CD4-positive, alpha-beta T cell (primary cell): Measurements from ENCODE around the gene ATP8A2. TPM values are rescaled to one million over a fixed set of nuclear protein-coding genes. Genes with fewer than 3 reads are reported as not detected.

Experiments
- ATAC-seq: fragments of 200-7000 bp; cut with Tn5 transposase; one replicate; pipeline ENCODE4 v1.10.0; 2022; ENCODE audit warnings: mild to moderate bottlenecking; ENCODE audit not compliant: poor library complexity
- CTCF ChIA-PET: fragments of 350-600 bp; sonication (Branson Sonifier 250); formaldehyde crosslinking; loops from one replicate; lab custom pipeline; 2021; ENCODE audit warnings: antibody characterized with exemption, inconsistent platforms; lab: Charles Lee
- POLR2A ChIA-PET: fragments of 350-600 bp; sonication (Branson Sonifier 250); formaldehyde crosslinking; loops from one replicate; lab custom pipeline; 2021; ENCODE audit warnings: antibody characterized with exemption, inconsistent platforms; lab: Charles Lee
- DNase-seq, 14 experiments: peaks; one replicate each; pipeline ENCODE4 v3.0.0-alpha.2; 2013 to 2020; ENCODE audit warnings: mixed read lengths in 2 of 14
- H3K27ac ChIP-seq, 2 donors: one replicate each; pipeline versions ENCODE4 v1.5.1 to v1.7.0; 2013; ENCODE audit warnings: low read length in 2 of 2, low read depth in 1 of 2, mild to moderate bottlenecking in 1 of 2
- H3K27me3 ChIP-seq, 2 experiments: 1 replicate in 1 of 2; 2 replicates in 1 of 2; pipeline versions ENCODE4 v1.6.1 to v1.7.0; 2013; ENCODE audit warnings: low read length in 2 of 2, control low read depth in 1 of 2, mild to moderate bottlenecking in 1 of 2, moderate library complexity in 1 of 2; ENCODE audit not compliant: insufficient read depth in 2 of 2, control insufficient read depth in 1 of 2
- H3K36me3 ChIP-seq: one replicate; pipeline ENCODE4 v1.6.1; 2013; ENCODE audit warnings: low read length, control low read depth; ENCODE audit not compliant: insufficient read depth
- H3K4me1 ChIP-seq: one replicate; pipeline ENCODE4 v1.6.1; 2013; ENCODE audit warnings: low read length, control low read depth; ENCODE audit not compliant: insufficient read depth
- H3K4me3 ChIP-seq: one replicate; pipeline ENCODE4 v1.5.1; 2013; ENCODE audit warnings: mild to moderate bottlenecking, low read length, moderate library complexity
- H3K9me3 ChIP-seq, 2 experiments: 1 replicate in 1 of 2; 2 replicates in 1 of 2; pipeline versions ENCODE4 v1.6.1 to v1.7.0; 2013; ENCODE audit warnings: low read length in 2 of 2, mild to moderate bottlenecking in 2 of 2, control low read depth in 1 of 2, moderate library complexity in 1 of 2; ENCODE audit not compliant: control insufficient read depth in 1 of 2, insufficient read depth in 1 of 2
- H3K27ac Mint-ChIP-seq: one replicate; pipeline ENCODE4 v1.8.0; 2020; ENCODE audit warnings: mixed read lengths
- H3K27me3 Mint-ChIP-seq: one replicate; pipeline ENCODE4 v1.8.0; 2021; ENCODE audit warnings: mixed read lengths
- H3K36me3 Mint-ChIP-seq: one replicate; pipeline ENCODE4 v1.8.0; 2021; ENCODE audit warnings: low read depth, mixed read lengths
- H3K4me1 Mint-ChIP-seq: one replicate; pipeline ENCODE4 v1.8.0; 2021; ENCODE audit warnings: low read depth, mixed read lengths
- H3K4me3 Mint-ChIP-seq: one replicate; pipeline ENCODE4 v1.8.0; 2020; ENCODE audit warnings: mild to moderate bottlenecking, mixed read lengths
- H3K9me3 Mint-ChIP-seq: one replicate; pipeline ENCODE4 v1.8.0; 2020; ENCODE audit warnings: mixed read lengths
- intact Hi-C, 2 experiments: fragments of 100-400 bp; cut with DNase I in 1 of 2; cut with micrococcal nuclease in 1 of 2; formaldehyde crosslinking; loops; one replicate each; pipeline versions ENCODE4 v1.15.1 to v1.9.0; 2023 to 2025; cut with DNase I, micrococcal nuclease
- total RNA-seq, 174 experiments: library from RNA in 2 of 174; stranded (reverse) in 2 of 174; gene quantifications; one replicate each; pipeline ENCODE4 v1.2.3 and lab custom pipeline; 2021 to 2026
- TF ChIP-seq, protein P1 (sequence below): fragments of 200-600 bp; IDR thresholded peaks from one replicate; pipeline ENCODE4 v1.8.0; 2022; ENCODE audit warnings: antibody characterized with exemption, mild to moderate bottlenecking

Gene ATP8A2
- total RNA-seq, 2 experiments from 2014 or later: 0.22 to 0.36 TPM

- Histone ChIP-seq H3K4me1 (no peaks in the 10 kb centered on the region), H3K9me3 (no peaks in the 10 kb centered on the region), H3K27me3 (no peaks in the 10 kb centered on the region), H3K27ac (no peak overlapping the region), H3K4me3 (no peak overlapping the region), H3K36me3 (no peaks in the 10 kb centered on the region)
- Mint-ChIP-seq H3K4me3 (no peak overlapping the region), H3K27ac (no peak overlapping the region), H3K4me1 (no peaks in the 10 kb centered on the region), H3K36me3 (no peaks in the 10 kb centered on the region), H3K27me3 (peaks cover 20% of the 10 kb centered on the region), H3K9me3 (no peaks in the 10 kb centered on the region)
- POLR2A ChIA-PET: no interaction called here
- intact Hi-C loops: no loop called here
- TF ChIP-seq, protein P1, sequence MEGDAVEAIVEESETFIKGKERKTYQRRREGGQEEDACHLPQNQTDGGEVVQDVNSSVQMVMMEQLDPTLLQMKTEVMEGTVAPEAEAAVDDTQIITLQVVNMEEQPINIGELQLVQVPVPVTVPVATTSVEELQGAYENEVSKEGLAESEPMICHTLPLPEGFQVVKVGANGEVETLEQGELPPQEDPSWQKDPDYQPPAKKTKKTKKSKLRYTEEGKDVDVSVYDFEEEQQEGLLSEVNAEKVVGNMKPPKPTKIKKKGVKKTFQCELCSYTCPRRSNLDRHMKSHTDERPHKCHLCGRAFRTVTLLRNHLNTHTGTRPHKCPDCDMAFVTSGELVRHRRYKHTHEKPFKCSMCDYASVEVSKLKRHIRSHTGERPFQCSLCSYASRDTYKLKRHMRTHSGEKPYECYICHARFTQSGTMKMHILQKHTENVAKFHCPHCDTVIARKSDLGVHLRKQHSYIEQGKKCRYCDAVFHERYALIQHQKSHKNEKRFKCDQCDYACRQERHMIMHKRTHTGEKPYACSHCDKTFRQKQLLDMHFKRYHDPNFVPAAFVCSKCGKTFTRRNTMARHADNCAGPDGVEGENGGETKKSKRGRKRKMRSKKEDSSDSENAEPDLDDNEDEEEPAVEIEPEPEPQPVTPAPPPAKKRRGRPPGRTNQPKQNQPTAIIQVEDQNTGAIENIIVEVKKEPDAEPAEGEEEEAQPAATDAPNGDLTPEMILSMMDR: no peak
- DNase-seq: no peak
- CTCF ChIA-PET: interaction anchor here (0.6 kb wide), 1 partner anchor 129 kb away, joined by 3 read pairs; no protein-coding TSS in a partner anchor
- ATAC-seq: no peak
These were observed 285.4 kb downstream of the ATP8A2 start for GRCh38 chr13:25657157-25657556.

DNA sequence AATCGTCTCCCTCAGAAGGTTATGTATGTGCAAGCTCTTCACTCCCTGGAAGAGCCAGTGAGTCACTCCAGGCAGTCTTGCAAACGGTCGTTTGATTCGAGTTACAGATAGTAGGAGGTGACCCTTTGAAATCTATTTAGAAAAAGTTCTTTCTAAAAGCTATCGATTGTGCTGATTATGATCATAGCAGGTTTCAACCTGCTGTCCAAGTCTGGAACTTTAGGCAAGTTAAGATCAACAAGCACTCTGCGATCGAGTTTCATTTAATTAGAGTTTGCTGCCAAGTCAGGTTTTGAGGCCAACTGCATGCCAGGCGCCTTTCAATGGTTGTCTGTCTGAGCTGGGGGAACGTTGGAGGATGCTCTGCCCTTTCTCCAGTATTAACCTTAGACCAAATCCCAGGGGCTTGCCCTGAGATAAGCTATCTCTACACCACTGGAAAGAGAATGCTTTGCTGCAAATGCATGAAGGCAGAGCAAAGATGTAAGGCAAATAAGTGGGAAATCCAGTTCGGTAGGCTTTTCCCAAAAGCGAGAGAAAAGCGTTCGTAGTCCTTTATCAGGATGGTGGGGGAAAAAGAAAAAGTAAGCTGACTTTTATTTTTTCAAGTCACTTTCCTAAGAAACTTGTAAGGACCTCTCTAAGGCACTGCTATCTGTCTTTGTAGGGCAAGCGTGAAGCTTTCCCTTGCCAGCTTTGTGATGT is 287.5 kb downstream of the ATP8A2 start:
- Histone ChIP-seq H3K27ac (no peak overlapping the region), H3K36me3 (no peaks in the 10 kb centered on the region), H3K27me3 (no peaks in the 10 kb centered on the region), H3K9me3 (no peaks in the 10 kb centered on the region), H3K4me1 (no peaks in the 10 kb centered on the region), H3K4me3 (no peak overlapping the region)
- Mint-ChIP-seq H3K4me3 (no peak overlapping the region), H3K27ac (no peak overlapping the region), H3K9me3 (no peaks in the 10 kb centered on the region), H3K27me3 (peaks cover 6% of the 10 kb centered on the region), H3K36me3 (no peaks in the 10 kb centered on the region), H3K4me1 (no peaks in the 10 kb centered on the region)
- CTCF ChIA-PET: no interaction called here
- intact Hi-C loops: no loop called here
- ATAC-seq: no peak
- POLR2A ChIA-PET: interaction anchor here (1.0 kb wide), 1 partner anchor 9 kb away, joined by 3 read pairs; no protein-coding TSS in a partner anchor
- DNase-seq: no peak
- TF ChIP-seq, protein P1: no peak

DNA sequence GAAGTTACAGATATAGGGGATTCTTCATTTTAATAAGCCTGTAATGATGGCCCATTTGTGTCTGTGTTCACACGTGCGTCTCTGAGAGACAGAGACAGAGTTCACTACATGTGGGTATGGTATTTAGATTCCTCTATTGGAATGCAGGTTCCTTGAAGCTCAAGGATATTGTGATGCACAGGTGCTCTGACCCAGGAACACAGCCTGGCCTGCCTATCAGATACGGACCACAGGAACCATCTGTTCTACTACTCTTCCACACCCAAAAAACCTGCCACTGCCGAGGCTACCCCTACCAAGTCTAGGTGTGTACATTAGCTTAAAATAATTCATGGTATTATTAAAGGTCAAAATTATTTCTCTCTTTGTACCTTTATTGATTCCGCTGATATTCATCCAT is 289.2 kb downstream of the ATP8A2 start:
- intact Hi-C loops: no loop called here
- Histone ChIP-seq H3K9me3 (no peaks in the 10 kb centered on the region), H3K27ac (no peak overlapping the region), H3K4me1 (no peaks in the 10 kb centered on the region), H3K4me3 (no peak overlapping the region), H3K27me3 (no peaks in the 10 kb centered on the region), H3K36me3 (no peaks in the 10 kb centered on the region)
- Mint-ChIP-seq H3K9me3 (no peaks in the 10 kb centered on the region), H3K27ac (no peak overlapping the region), H3K27me3 (no peaks in the 10 kb centered on the region), H3K36me3 (no peaks in the 10 kb centered on the region), H3K4me3 (no peak overlapping the region), H3K4me1 (no peaks in the 10 kb centered on the region)
- ChIA-PET POLR2A (no interaction called here), CTCF (no interaction called here)
- TF ChIP-seq, protein P1: no peak
- no peak for ATAC-seq
- no peak for DNase-seq
